Stimulated activated CD8-positive, alpha-beta memory T cell treated with anti-CD3 and anti-CD28 coated beads, Interleukin-7, amount 100 ng/mL, for 4 hours (primary cell): Measurements from ENCODE around the gene HSP90AB1.
"Not testable (repeated sequence)": the region's sequence is repeated elsewhere in the genome, so short reads cannot be mapped to it uniquely, and the experiment has no call there.

Experiments
- DNase-seq, 2 donors: peaks; one replicate each; pipeline ENCODE4 v3.0.0-alpha.2; 2020; ENCODE audit warnings: low read depth in 2 of 2

The HSP90AB1 gene

GRCh38 chr6:44222486-44223318 is 24.2 kb upstream of the HSP90AB1 start:
- DNase-seq, result no peak

GRCh38 chr6:44223319-44224028 is 23.4 kb upstream of the HSP90AB1 start, which contains the start of gene SLC29A1:
SLC29A1 (plus strand) TSS chr6:44223595; CDS start chr6:44227314, 3,719 bp downstream.
- peak; percentile 69 to 80 for DNase-seq

GRCh38 chr6:44224029-44224964 is 22.6 kb upstream of the HSP90AB1 start:
- DNase-seq, result no peak

- no peak for DNase-seq
Observed at GRCh38 chr6:44224965-44225305, 22.0 kb upstream of the HSP90AB1 start.

GRCh38 chr6:44225579-44226325 is 21.1 kb upstream of the HSP90AB1 start:
- DNase-seq, result no peak

- no peak for DNase-seq
Observed at GRCh38 chr6:44226368-44227147, 20.3 kb upstream of the HSP90AB1 start.

- DNase-seq, result no peak
Observed at GRCh38 chr6:44227148-44227793, 19.6 kb upstream of the HSP90AB1 start.

- DNase-seq, result no peak
Observed at GRCh38 chr6:44228031-44228430, 18.9 kb upstream of the HSP90AB1 start.

GRCh38 chr6:44228433-44228832 is 18.5 kb upstream of the HSP90AB1 start:
- DNase-seq, result no peak

- no peak for DNase-seq
Observed at GRCh38 chr6:44228836-44229235, 18.1 kb upstream of the HSP90AB1 start.

GRCh38 chr6:44229376-44230033 is 17.4 kb upstream of the HSP90AB1 start:
- no peak for DNase-seq

- DNase-seq, result no peak
Observed at GRCh38 chr6:44230034-44230675, 16.7 kb upstream of the HSP90AB1 start.

GRCh38 chr6:44231426-44231825 is 15.5 kb upstream of the HSP90AB1 start:
- DNase-seq, result not testable (repeated sequence)

- DNase-seq, result no peak
Observed at GRCh38 chr6:44232676-44233566, 14.0 kb upstream of the HSP90AB1 start.

- no peak for DNase-seq
Observed at GRCh38 chr6:44233567-44234100, 13.3 kb upstream of the HSP90AB1 start.

- DNase-seq, result no peak
Observed at GRCh38 chr6:44234101-44235025, 12.5 kb upstream of the HSP90AB1 start.
